BLaER1 treated with 17β-estradiol and CSF1 and Interleukin-3, amounts not matched to agents 10 nM and 100 nM (cell line): Measurements from ENCODE around the gene TOMM7.
"Not testable (repeated sequence)": the region's sequence is repeated elsewhere in the genome, so short reads cannot be mapped to it uniquely, and the experiment has no call there.

ENCODE experiments used
- H3K27ac ChIP-seq, 11 experiments: shearing (Covaris generic); formaldehyde crosslinking; 2 replicates each; pipeline ENCODE4 v1.8.1; 2022
- H3K27me3 ChIP-seq, 11 experiments: shearing (Covaris generic); formaldehyde crosslinking; 2 replicates each; pipeline ENCODE4 v1.8.1; 2022
- H3K36me3 ChIP-seq, 11 experiments: shearing (Covaris generic); formaldehyde crosslinking; 2 replicates each; pipeline ENCODE4 v1.8.1; 2022
- H3K4me1 ChIP-seq, 10 experiments: shearing (Covaris generic); formaldehyde crosslinking; 2 replicates each; pipeline ENCODE4 v1.8.1; 2022
- H3K4me2 ChIP-seq, 11 experiments: shearing (Covaris generic); formaldehyde crosslinking; 2 replicates each; pipeline ENCODE4 v1.8.1; 2022
- H3K4me3 ChIP-seq, 10 experiments: shearing (Covaris generic); formaldehyde crosslinking; 2 replicates each; pipeline ENCODE4 v1.8.1; 2022
- H3K9ac ChIP-seq, 11 experiments: shearing (Covaris generic); formaldehyde crosslinking; 2 replicates each; pipeline ENCODE4 v1.8.1; 2022
- H3K9me3 ChIP-seq, 11 experiments: shearing (Covaris generic); formaldehyde crosslinking; replicated peaks in 1 of 11; 2 replicates each; pipeline ENCODE4 v1.8.1; 2022
- H4K20me1 ChIP-seq, 11 experiments: shearing (Covaris generic); formaldehyde crosslinking; 2 replicates each; pipeline ENCODE4 v1.8.1; 2022
- Cebpa-rat ChIP-seq, 11 experiments: shearing (Covaris generic); IDR thresholded peaks; 2 replicates each; pipeline ENCODE4 v1.8.1; 2022

The TOMM7 gene

GRCh38 chr7:22849172-22849571 lies 26.5 kb upstream of the TOMM7 start:
- peaks cover 5 to 15% (median 11%) of the 10 kb centered on the region in 10 experiments; a peak in 19 of 20 replicates for H3K4me1 ChIP-seq
- no peaks in the 10 kb centered on the region for H3K36me3 ChIP-seq
- no peak overlapping the region for H3K4me2 ChIP-seq
- no peaks in the 10 kb centered on the region for H4K20me1 ChIP-seq
- no peaks in the 10 kb centered on the region for H3K9me3 ChIP-seq
- H3K27ac ChIP-seq: no peak overlapping the region
- TF ChIP-seq Cebpa-rat (IDR thresholded peaks at IDR 0.05): no peak
- H3K9ac ChIP-seq: no peak overlapping the region
- H3K27me3 ChIP-seq: no peaks in the 10 kb centered on the region
- H3K4me3 ChIP-seq: no peak overlapping the region

DNA sequence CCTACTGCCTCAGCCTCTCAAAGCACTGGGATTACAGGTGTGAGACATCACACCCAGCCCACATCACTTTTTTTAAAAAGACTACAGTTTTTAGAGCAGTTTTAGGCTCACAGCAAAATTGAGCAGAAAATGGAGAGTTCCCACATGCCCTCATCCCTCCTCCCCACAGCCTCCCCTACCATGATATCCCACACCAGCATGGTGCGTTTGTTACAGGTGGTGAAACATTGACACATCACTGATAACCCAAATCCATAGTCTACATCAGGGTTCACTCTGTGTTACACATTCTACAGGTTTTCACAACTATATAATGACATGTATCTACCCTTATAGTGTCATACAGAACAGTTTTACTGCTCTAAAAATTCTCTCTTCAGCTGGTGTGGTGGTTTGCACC lies 24.3 kb upstream of the TOMM7 start:
- Histone ChIP-seq H3K4me3 (no peak overlapping the region), H3K27ac (no peak overlapping the region), H4K20me1 (no peaks in the 10 kb centered on the region), H3K4me2 (no peak overlapping the region), H3K9me3 (no peaks in the 10 kb centered on the region), H3K4me1 (peaks cover 4 to 14% (median 6%) of the 10 kb centered on the region in 10 experiments; a peak in 13 of 20 replicates), H3K9ac (no peak overlapping the region), H3K36me3 (no peaks in the 10 kb centered on the region), H3K27me3 (no peaks in the 10 kb centered on the region)
- no peak for TF ChIP-seq Cebpa-rat (IDR thresholded peaks at IDR 0.05)

GRCh38 chr7:22845221-22845834 lies 22.7 kb upstream of the TOMM7 start:
- no peaks in the 10 kb centered on the region for H3K27me3 ChIP-seq
- H3K27ac ChIP-seq: no peak overlapping the region
- no peak overlapping the region for H3K4me2 ChIP-seq
- H3K9me3 ChIP-seq: no peaks in the 10 kb centered on the region
- peaks cover 5 to 16% (median 8%) of the 10 kb centered on the region in 10 experiments; a peak in 13 of 20 replicates for H3K4me1 ChIP-seq
- H3K9ac ChIP-seq: no peak overlapping the region
- no peak overlapping the region for H3K4me3 ChIP-seq
- no peak for TF ChIP-seq Cebpa-rat (IDR thresholded peaks at IDR 0.05)
- no peaks in the 10 kb centered on the region for H4K20me1 ChIP-seq
- no peaks in the 10 kb centered on the region for H3K36me3 ChIP-seq

DNA sequence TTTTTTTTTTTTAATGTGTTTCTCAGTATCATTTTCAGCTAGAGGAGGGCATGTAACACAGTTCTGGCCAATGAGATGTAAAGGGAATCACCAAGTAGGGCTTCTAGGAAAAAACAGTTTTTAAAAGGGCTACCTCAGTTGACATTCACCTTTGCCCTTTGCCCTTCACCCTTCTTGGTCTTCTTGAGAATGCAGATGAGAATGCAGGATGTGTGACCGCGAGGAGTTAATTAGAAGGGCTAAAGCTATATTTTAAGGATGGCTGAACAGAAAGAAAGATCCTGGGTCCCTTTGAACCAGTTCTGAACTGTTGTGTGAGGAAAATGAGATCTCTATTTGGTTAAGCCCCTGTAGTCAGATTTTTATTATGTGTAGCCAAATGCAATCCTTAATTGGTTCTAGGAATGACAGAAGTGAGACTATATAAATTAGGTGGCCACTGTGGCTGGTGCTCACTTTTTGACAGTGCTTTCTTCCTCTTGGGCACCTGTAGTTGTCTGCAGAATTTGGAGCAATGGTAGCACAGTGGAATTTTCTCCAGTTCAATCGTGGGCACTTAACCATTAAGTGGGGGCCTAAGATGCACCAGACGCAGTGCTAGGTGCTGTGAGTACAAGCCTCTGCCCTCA lies 21.1 kb upstream of the TOMM7 start:
- H3K4me3 ChIP-seq: no peak overlapping the region
- no peak overlapping the region for H3K27ac ChIP-seq
- H4K20me1 ChIP-seq: no peaks in the 10 kb centered on the region
- H3K9me3 ChIP-seq: no peaks in the 10 kb centered on the region
- no peaks in the 10 kb centered on the region for H3K27me3 ChIP-seq
- no peaks in the 10 kb centered on the region for H3K36me3 ChIP-seq
- no peak for TF ChIP-seq Cebpa-rat (IDR thresholded peaks at IDR 0.05)
- no peak overlapping the region for H3K4me2 ChIP-seq
- peaks cover 5 to 16% (median 8%) of the 10 kb centered on the region in 10 experiments; a peak in 13 of 20 replicates for H3K4me1 ChIP-seq
- H3K9ac ChIP-seq: no peak overlapping the region

- Histone ChIP-seq H3K4me2 (no peak overlapping the region; a peak in 1 of 22 replicates), H3K4me1 (peaks cover 5 to 16% (median 8%) of the 10 kb centered on the region in 10 experiments; a peak in 13 of 20 replicates), H3K9me3 (no peaks in the 10 kb centered on the region), H3K27me3 (no peaks in the 10 kb centered on the region), H3K9ac (peak overlapping the region in 1 of 11 experiments; percentile 37; a peak in 1 of 22 replicates), H3K27ac (no peak overlapping the region), H3K36me3 (no peaks in the 10 kb centered on the region), H4K20me1 (no peaks in the 10 kb centered on the region), H3K4me3 (no peak overlapping the region)
- no peak for TF ChIP-seq Cebpa-rat (IDR thresholded peaks at IDR 0.05)
These were observed 20.3 kb upstream of the TOMM7 start for GRCh38 chr7:22842973-22843372.

GRCh38 chr7:22842383-22842941 lies 19.8 kb upstream of the TOMM7 start:
- Histone ChIP-seq H3K4me1 (peaks cover 5 to 16% (median 8%) of the 10 kb centered on the region in 10 experiments; a peak in 13 of 20 replicates), H3K27ac (peak overlapping the region in 2 of 11 experiments; percentile 18 to 21; a peak in 1 of 22 replicates), H3K27me3 (no peaks in the 10 kb centered on the region), H3K4me3 (no peak overlapping the region), H3K9me3 (no peaks in the 10 kb centered on the region), H3K9ac (peak overlapping the region in 1 of 11 experiments; percentile 37; a peak in 2 of 22 replicates), H3K36me3 (no peaks in the 10 kb centered on the region), H4K20me1 (no peaks in the 10 kb centered on the region), H3K4me2 (peak overlapping the region in 8 of 11 experiments; percentile 1 to 58 (median 45); a peak in 12 of 22 replicates)
- no peak for TF ChIP-seq Cebpa-rat (IDR thresholded peaks at IDR 0.05)

GRCh38 chr7:22841954-22842353 lies 19.3 kb upstream of the TOMM7 start:
- Histone ChIP-seq H3K4me1 (peaks cover 5 to 16% (median 8%) of the 10 kb centered on the region in 10 experiments; a peak in 13 of 20 replicates), H3K4me3 (no peak overlapping the region), H3K4me2 (peak overlapping the region in 8 of 11 experiments; percentile 1 to 58 (median 45); a peak in 12 of 22 replicates), H3K9me3 (no peaks in the 10 kb centered on the region), H3K9ac (peak overlapping the region in 1 of 11 experiments; percentile 37; a peak in 2 of 22 replicates), H3K27ac (no peak overlapping the region), H4K20me1 (no peaks in the 10 kb centered on the region), H3K36me3 (no peaks in the 10 kb centered on the region), H3K27me3 (no peaks in the 10 kb centered on the region)
- TF ChIP-seq Cebpa-rat (IDR thresholded peaks at IDR 0.05): no peak

DNA sequence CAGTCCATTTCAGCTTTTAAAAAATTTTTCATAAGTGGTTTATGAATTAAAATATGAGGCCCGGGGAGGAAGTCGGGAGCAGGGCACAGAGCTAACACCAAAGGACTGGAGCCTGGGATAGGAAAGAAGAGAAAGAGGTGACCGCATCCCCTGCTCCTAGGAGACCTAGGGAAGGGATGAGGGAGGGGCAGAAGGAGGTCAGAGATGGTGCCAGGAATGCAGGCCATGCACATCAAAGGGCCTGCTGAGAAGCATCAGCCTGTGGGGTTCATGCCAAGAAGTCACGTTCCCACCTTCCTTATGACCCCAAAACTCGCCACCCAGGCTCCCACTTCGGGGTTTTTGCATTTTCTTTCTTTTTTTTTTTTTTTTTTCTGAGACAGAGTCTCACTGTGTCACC lies 14.7 kb upstream of the TOMM7 start:
- no peaks in the 10 kb centered on the region for H3K9me3 ChIP-seq
- no peak overlapping the region for H3K4me3 ChIP-seq
- H3K36me3 ChIP-seq: no peaks in the 10 kb centered on the region
- peaks cover 4 to 14% (median 6%) of the 10 kb centered on the region in 10 experiments; a peak in 13 of 20 replicates for H3K4me1 ChIP-seq
- H3K27ac ChIP-seq: no peak overlapping the region
- no peaks in the 10 kb centered on the region for H3K27me3 ChIP-seq
- no peak overlapping the region for H3K9ac ChIP-seq
- TF ChIP-seq Cebpa-rat (IDR thresholded peaks at IDR 0.05): no peak
- no peak overlapping the region for H3K4me2 ChIP-seq
- H4K20me1 ChIP-seq: no peaks in the 10 kb centered on the region

GRCh38 chr7:22836506-22836905 lies 13.9 kb upstream of the TOMM7 start:
- not testable (repeated sequence) for H3K27ac ChIP-seq, H3K9ac ChIP-seq, H3K4me3 ChIP-seq, H3K4me1 ChIP-seq, H3K9me3 ChIP-seq, H3K36me3 ChIP-seq, H3K4me2 ChIP-seq, H3K27me3 ChIP-seq, H4K20me1 ChIP-seq
